ENCODE measurements around the gene KRT77.

DNA sequence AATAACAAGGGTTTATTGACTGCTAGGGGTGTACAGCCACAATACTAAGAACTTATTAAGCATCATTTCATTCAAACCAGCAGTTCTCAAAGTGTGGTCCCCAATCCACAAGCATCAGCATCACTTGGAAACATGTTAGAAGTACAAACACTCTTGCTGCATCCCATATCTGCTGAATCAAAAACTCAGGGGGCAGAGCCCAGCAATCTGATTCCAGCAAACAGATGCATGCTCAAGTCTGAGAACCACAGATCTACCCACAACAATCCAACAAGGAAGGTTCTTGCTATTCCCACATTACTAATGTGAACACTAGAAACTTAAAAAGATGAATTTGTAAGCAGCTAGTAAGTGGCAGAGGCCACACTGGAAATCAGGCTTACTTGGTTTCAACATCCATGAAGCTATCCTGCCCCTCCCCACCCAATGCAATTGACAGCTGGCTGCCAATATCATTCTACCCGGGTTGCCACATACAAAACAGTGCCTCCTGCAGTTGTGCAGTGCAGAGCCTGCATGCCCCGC, 6.2 kb downstream of the KRT77 start:
- TF ChIP-seq POLR2AphosphoS5 (IDR thresholded peaks at IDR 0.05; ENCODE audit: borderline replicate concordance, low read depth, low read length) (no peak), EZH2 (IDR thresholded peaks at IDR 0.05) (no peak), FOXP2 (optimal IDR thresholded peaks at IDR 0.05; ENCODE audit: control extremely low read depth, extremely low read length, insufficient read depth) (no peak)

All from SK-N-MC (cell line).